ENCODE data around the gene KRT10. TPM values are rescaled to one million over a fixed set of nuclear protein-coding genes. Genes with fewer than 3 reads are reported as not detected.

KRT10 gene
- total RNA-seq, 1 experiment from 2014 or later = 188 TPM

- no peaks in the 10 kb centered on the region for H3K9me3 Mint-ChIP-seq (ENCODE audit: low read depth, unreplicated experiment)
- TF ChIP-seq CTCF (IDR thresholded peaks at IDR 0.05; ENCODE audit: unreplicated experiment) = no peak
- peaks cover 12% of the 10 kb centered on the region for H3K36me3 Mint-ChIP-seq (ENCODE audit: insufficient read depth, unreplicated experiment)
- CTCF ChIA-PET = interaction anchor here (0.8 to 1.1 kb wide), 5 partner anchors 9 to 1062 kb away, joined by 3 to 8 read pairs (median 4); partner anchors contain the start of gene KRT222
- peaks cover 36% of the 10 kb centered on the region for H3K27me3 Mint-ChIP-seq (ENCODE audit: unreplicated experiment)
- H3K27ac Mint-ChIP-seq (ENCODE audit: unreplicated experiment) = no peak overlapping the region
- H3K4me1 Mint-ChIP-seq (ENCODE audit: low read depth, unreplicated experiment) = peaks cover 30% of the 10 kb centered on the region
- intact Hi-C loops (cut with micrococcal nuclease; ENCODE audit: unreplicated experiment) = no loop called here
- no peak overlapping the region for H3K4me3 Mint-ChIP-seq (ENCODE audit: low read depth, unreplicated experiment)
- no peak for DNase-seq
- no TSS peak for BruUV-seq (replicated peaks)
Measured at GRCh38 chr17:40812639-40813038, 9.8 kb downstream of the KRT10 start.

- peak overlapping the region; percentile 21 for H3K4me3 Mint-ChIP-seq (ENCODE audit: low read depth, unreplicated experiment)
- no peaks in the 10 kb centered on the region for H3K9me3 Mint-ChIP-seq (ENCODE audit: low read depth, unreplicated experiment)
- CTCF ChIA-PET = interaction anchor here (0.9 to 1.7 kb wide), 7 partner anchors 32 to 738 kb away, joined by 3 to 7 read pairs (median 4); no protein-coding TSS in a partner anchor
- DNase-seq = no peak
- TF ChIP-seq CTCF (IDR thresholded peaks at IDR 0.05; ENCODE audit: unreplicated experiment) = no peak
- H3K36me3 Mint-ChIP-seq (ENCODE audit: insufficient read depth, unreplicated experiment) = no peaks in the 10 kb centered on the region
- intact Hi-C loops (cut with micrococcal nuclease; ENCODE audit: unreplicated experiment) = no loop called here
- H3K4me1 Mint-ChIP-seq (ENCODE audit: low read depth, unreplicated experiment) = peaks cover 21% of the 10 kb centered on the region
- peaks cover 50% of the 10 kb centered on the region for H3K27me3 Mint-ChIP-seq (ENCODE audit: unreplicated experiment)
- no TSS peak for BruUV-seq (replicated peaks)
- peak overlapping the region; percentile 0 for H3K27ac Mint-ChIP-seq (ENCODE audit: unreplicated experiment)
Measured at GRCh38 chr17:40810494-40810893, 11.9 kb downstream of the KRT10 start.

- no peak for TF ChIP-seq CTCF (IDR thresholded peaks at IDR 0.05; ENCODE audit: unreplicated experiment)
- H3K4me1 Mint-ChIP-seq (ENCODE audit: low read depth, unreplicated experiment) = peaks cover 21% of the 10 kb centered on the region
- H3K36me3 Mint-ChIP-seq (ENCODE audit: insufficient read depth, unreplicated experiment) = no peaks in the 10 kb centered on the region
- no peak overlapping the region for H3K4me3 Mint-ChIP-seq (ENCODE audit: low read depth, unreplicated experiment)
- no peak overlapping the region for H3K27ac Mint-ChIP-seq (ENCODE audit: unreplicated experiment)
- peaks cover 57% of the 10 kb centered on the region for H3K27me3 Mint-ChIP-seq (ENCODE audit: unreplicated experiment)
- DNase-seq = no peak
- no TSS peak for BruUV-seq (replicated peaks)
- H3K9me3 Mint-ChIP-seq (ENCODE audit: low read depth, unreplicated experiment) = peaks cover 3% of the 10 kb centered on the region
- intact Hi-C loops (cut with micrococcal nuclease; ENCODE audit: unreplicated experiment) = no loop called here
- CTCF ChIA-PET = interaction anchor here (0.5 to 1.7 kb wide), 5 partner anchors 9 to 925 kb away, joined by 3 to 6 read pairs (median 5); no protein-coding TSS in a partner anchor
Measured at GRCh38 chr17:40809721-40810421, 12.5 kb downstream of the KRT10 start.

- Mint-ChIP-seq H3K27ac (ENCODE audit: unreplicated experiment) (no peak overlapping the region), H3K4me3 (ENCODE audit: low read depth, unreplicated experiment) (no peak overlapping the region), H3K27me3 (ENCODE audit: unreplicated experiment) (peaks cover 44% of the 10 kb centered on the region), H3K36me3 (ENCODE audit: insufficient read depth, unreplicated experiment) (no peaks in the 10 kb centered on the region), H3K9me3 (ENCODE audit: low read depth, unreplicated experiment) (peaks cover 3% of the 10 kb centered on the region), H3K4me1 (ENCODE audit: low read depth, unreplicated experiment) (peaks cover 16% of the 10 kb centered on the region)
- no peak for DNase-seq
- CTCF ChIA-PET = interaction anchor here (0.6 to 9.4 kb wide), 15 partner anchors 9 to 878 kb away, joined by 3 to 148 read pairs (median 4); no protein-coding TSS in a partner anchor
- intact Hi-C loops (cut with micrococcal nuclease; ENCODE audit: unreplicated experiment) = no loop called here
- no peak for TF ChIP-seq CTCF (IDR thresholded peaks at IDR 0.05; ENCODE audit: unreplicated experiment)
- no TSS peak for BruUV-seq (replicated peaks)
Measured at GRCh38 chr17:40806131-40806530, 16.3 kb downstream of the KRT10 start.
